SK-N-SH (cell line): ENCODE measurements around the gene RTP4. TPM values are rescaled to one million over a fixed set of nuclear protein-coding genes. Genes with fewer than 3 reads are reported as not detected.
A peak's percentile ranks its signal among the peaks of the same experiment; 100 is the strongest.

Experiments
- CTCF ChIA-PET: fragments of 300-600, 350-600 bp; formaldehyde crosslinking; extraction: SDS; loops from one replicate; lab custom pipeline; 2021; lab: Yijun Ruan, JAX
- POLR2A ChIA-PET: fragments of 350-600 bp; sonication (Branson Sonifier 250); formaldehyde crosslinking; extraction: SDS; loops from one replicate; lab custom pipeline; 2020; ENCODE audit warnings: antibody characterized with exemption, inconsistent platforms; lab: Yijun Ruan, JAX
- DNase-seq: peaks from one replicate; pipeline ENCODE4 v3.0.0; 2012
- H2AFZ ChIP-seq: fragments of 200-600 bp; sonication (generic); 2 replicates; pipeline ENCODE4 v1.8.1; 2016; ENCODE audit warnings: antibody characterized with exemption, mild to moderate bottlenecking, low read depth
- H3F3A ChIP-seq: fragments of 200-600 bp; sonication (generic); replicated peaks from 2 replicates; pipeline ENCODE3; 2016; ENCODE audit warnings: antibody characterized with exemption, mild to moderate bottlenecking; ENCODE audit not compliant: insufficient read depth
- H3K27ac ChIP-seq, 2 experiments: fragments of 200-500 bp in 1 of 2; fragments of 200-600 bp in 1 of 2; sonication (Bioruptor generic) in 1 of 2; sonication (generic), shearing (Covaris generic) in 1 of 2; 2 replicates each; pipeline versions ENCODE4 v1.5.1 to v1.6.1; 2014 to 2016; ENCODE audit warnings: low read depth in 2 of 2, inconsistent platforms in 1 of 2, low read length in 1 of 2, mild to moderate bottlenecking in 1 of 2, mixed read lengths in 1 of 2
- H3K27me3 ChIP-seq: fragments of 200-600 bp; sonication (generic), shearing (Covaris generic); 2 replicates; pipeline ENCODE4 v1.6.1; 2016; ENCODE audit warnings: mixed run types; ENCODE audit not compliant: insufficient read depth
- H3K36me3 ChIP-seq, 2 experiments: fragments of 200-500 bp in 1 of 2; fragments of 200-600 bp in 1 of 2; sonication (Bioruptor generic) in 1 of 2; sonication (generic) in 1 of 2; replicated peaks in 1 of 2; 2 replicates each; pipeline versions ENCODE3 to v1.5.1; 2014 to 2016; ENCODE audit warnings: low read length in 1 of 2, mild to moderate bottlenecking in 1 of 2; ENCODE audit not compliant: insufficient read depth in 2 of 2, control insufficient read depth in 1 of 2
- H3K4me1 ChIP-seq, 2 experiments: fragments of 200-500 bp in 1 of 2; fragments of 200-600 bp in 1 of 2; sonication (Bioruptor generic) in 1 of 2; sonication (generic), shearing (Covaris generic) in 1 of 2; 2 replicates each; pipeline versions ENCODE4 v1.5.1 to v1.6.1; 2014 to 2016; ENCODE audit warnings: low read depth in 1 of 2, low read length in 1 of 2, mixed run types in 1 of 2; ENCODE audit not compliant: insufficient read depth in 2 of 2, control insufficient read depth in 1 of 2
- H3K4me2 ChIP-seq: fragments of 200-600 bp; sonication (generic), shearing (Covaris generic); 2 replicates; pipeline ENCODE4 v1.6.1; 2017; ENCODE audit warnings: mixed run types
- H3K4me3 ChIP-seq, 2 experiments: fragments of 200-500 bp in 1 of 2; fragments of 200-600 bp in 1 of 2; sonication (Bioruptor generic) in 1 of 2; sonication (generic), shearing (Covaris generic) in 1 of 2; 2 replicates each; pipeline versions ENCODE4 v1.5.1 to v1.8.1; 2014 to 2016; ENCODE audit warnings: low read depth in 2 of 2, inconsistent platforms in 1 of 2, low read length in 1 of 2, mild to moderate bottlenecking in 1 of 2, mixed read lengths in 1 of 2, moderate library complexity in 1 of 2
- H3K79me2 ChIP-seq: fragments of 200-600 bp; sonication (generic); 2 replicates; pipeline ENCODE4 v1.8.1; 2017; ENCODE audit warnings: mild to moderate bottlenecking; ENCODE audit not compliant: insufficient read depth
- H3K9ac ChIP-seq: fragments of 200-600 bp; sonication (generic); 2 replicates; pipeline ENCODE4 v1.6.1; 2017; ENCODE audit warnings: mixed run types
- H3K9me2 ChIP-seq: fragments of 200-600 bp; sonication (generic); 2 replicates; pipeline ENCODE4 v1.6.1; 2017; ENCODE audit warnings: mixed run types
- H3K9me3 ChIP-seq: fragments of 200-600 bp; sonication (generic); 2 replicates; pipeline ENCODE4 v1.6.1; 2017; ENCODE audit warnings: mixed run types, mild to moderate bottlenecking, moderate library complexity
- H4K20me1 ChIP-seq: fragments of 200-600 bp; sonication (generic); 2 replicates; pipeline ENCODE4 v1.6.1; 2017; ENCODE audit warnings: mild to moderate bottlenecking, mixed run types; ENCODE audit not compliant: insufficient read depth
- CTCF ChIP-seq: fragments of 200-600 bp; sonication (generic); IDR thresholded peaks from 2 replicates; pipeline ENCODE4 v1.6.1; 2017; ENCODE audit warnings: antibody characterized with exemption, mild to moderate bottlenecking, moderate library complexity
- FOXJ3 ChIP-seq: sonication (generic); formaldehyde crosslinking; IDR thresholded peaks from 2 replicates; pipeline ENCODE4 v1.5.1; 2020; ENCODE audit warnings: mild to moderate bottlenecking, missing genetic modification reagents
- GABPA ChIP-seq: IDR thresholded peaks from 2 replicates; pipeline ENCODE4 v1.4.0; 2012; ENCODE audit warnings: low read depth, mild to moderate bottlenecking
- IRF3 ChIP-seq: fragments of 150-350 bp; IDR thresholded peaks from 2 replicates; pipeline ENCODE4 v1.6.1; 2016; ENCODE audit warnings: mild to moderate bottlenecking, low read depth, low read length
- RAD21 ChIP-seq: IDR thresholded peaks from 2 replicates; pipeline ENCODE4 v1.6.1; 2012; ENCODE audit warnings: mild to moderate bottlenecking, low read length
- RCOR1 ChIP-seq: fragments of 150-350 bp; IDR thresholded peaks from 2 replicates; pipeline ENCODE4 v1.6.1; 2017; ENCODE audit warnings: antibody characterized with exemption, low read length
- SMC3 ChIP-seq: IDR thresholded peaks from 2 replicates; pipeline ENCODE4 v1.6.1; 2012; ENCODE audit warnings: low read depth, low read length, improper control_type of control experiment
- TCF12 ChIP-seq: IDR thresholded peaks from 2 replicates; pipeline ENCODE4 v1.4.0; 2012
- YY1 ChIP-seq: IDR thresholded peaks from 2 replicates; pipeline ENCODE4 v1.4.0; 2012; ENCODE audit warnings: low read depth, mild to moderate bottlenecking
- whole genome bisulfite sequencing: methylation state at CpG from one replicate; pipeline ENCODE4 v1.1.6; 2017; ENCODE audit warnings: low lambda C conversion rate; 5-methylcytosine and 5-hydroxymethylcytosine counted together
- polyA plus RNA-seq, 3 experiments: library from polyadenylated mRNA; depleted of rRNA; stranded (reverse); fragments of >200 nt; gene quantifications; 2 replicates each; pipeline ENCODE4 v1.2.3, GENCODE V29; 2012

Gene RTP4
- polyA plus RNA-seq (2012; rRNA removed): 0.16 TPM in 2 replicates
- 0.13 and 0.22 TPM in 2 replicates for polyA plus RNA-seq (2012; cell fraction: cytosol; rRNA removed)
- 0.08 and 0.12 TPM in 2 replicates for polyA plus RNA-seq (2012; cell fraction: nucleus; rRNA removed)

- peak within 1 kb of the TSS; percentile 36 for H3K9ac ChIP-seq
- WGBS: 24% methylated on average over 10 of the region's 10 CpGs
- H3K9me2 ChIP-seq: no peaks in the 10 kb centered on the region
- H3K36me3 ChIP-seq: no peaks in the 10 kb centered on the region
- H3K79me2 ChIP-seq: no peaks in the 10 kb centered on the region
- peak within 1 kb of the TSS; percentile 81 for H2AFZ ChIP-seq
- TF ChIP-seq IRF3: no peak
- TF ChIP-seq FOXJ3 (CRISPR knock-in tag): no peak
- no peak for TF ChIP-seq RCOR1
- H3K27me3 ChIP-seq: 0 out of 2 replicates have a peak, but pooled peaks cover 10% of the 10 kb centered on the region
- H3K27ac ChIP-seq: no peak within 1 kb of the TSS
- H4K20me1 ChIP-seq: no peaks in the 10 kb centered on the region
- no peaks in the 10 kb centered on the region for H3K4me1 ChIP-seq
- ChIA-PET CTCF (no interaction called here), POLR2A (no interaction called here)
- DNase-seq: no peak
- H3F3A ChIP-seq: no peaks in the 10 kb centered on the region
- no peaks in the 10 kb centered on the region for H3K9me3 ChIP-seq
- H3K4me2 ChIP-seq: peak within 1 kb of the TSS; percentile 79
- H3K4me3 ChIP-seq: peak within 1 kb of the TSS; percentile 21 to 44; a peak in 3 of 4 replicates
These were observed at the start of gene RTP4 for GRCh38 chr3:187368251-187369088. RTP4 (plus strand) TSS chr3:187368385; CDS start chr3:187368442, 57 bp downstream.

- peak; percentile 49 for DNase-seq
- no peaks in the 10 kb centered on the region for H4K20me1 ChIP-seq
- peak overlapping the region; percentile 78 for H3K4me2 ChIP-seq
- no peak overlapping the region for H3K9ac ChIP-seq
- no peaks in the 10 kb centered on the region for H3K9me3 ChIP-seq
- peaks cover 21% of the 10 kb centered on the region; the same call in 1 of the 2 replicates for H3K27me3 ChIP-seq
- POLR2A ChIA-PET: no interaction called here
- H3F3A ChIP-seq: no peaks in the 10 kb centered on the region
- 10% methylated on average over 13 of the region's 13 CpGs for WGBS
- no peaks in the 10 kb centered on the region; a peak in 1 of 4 replicates for H3K4me1 ChIP-seq
- H3K9me2 ChIP-seq: no peaks in the 10 kb centered on the region
- H3K4me3 ChIP-seq: peak overlapping the region; percentile 25 to 48; a peak in 3 of 4 replicates
- CTCF ChIA-PET: interaction anchor here (0.6 to 7.8 kb wide), 50 partner anchors 10 to 1914 kb away, joined by 3 to 192 read pairs (median 4); no protein-coding TSS in a partner anchor
- H3K79me2 ChIP-seq: no peaks in the 10 kb centered on the region
- H3K27ac ChIP-seq: no peak overlapping the region
- peak overlapping the region; percentile 70 for H2AFZ ChIP-seq
- H3K36me3 ChIP-seq: no peaks in the 10 kb centered on the region
- TF ChIP-seq GABPA (peak; percentile 52; the same call in 1 of the 2 replicates), TCF12 (0 out of 2 replicates have a peak, but pooled peaks have one; percentile 27), YY1 (no peak), RAD21 (peak; percentile 81), SMC3 (peak; percentile 74), CTCF (peak; percentile 88)
These were observed 49.2 kb upstream of the RTP4 start for GRCh38 chr3:187318819-187319616.
